ENCODE results near the gene PLPPR2. TPM values are rescaled to one million over a fixed set of nuclear protein-coding genes. Genes with fewer than 3 reads are reported as not detected.
"Not testable (repeated sequence)": the region's sequence is repeated elsewhere in the genome, so short reads cannot be mapped to it uniquely, and the experiment has no call there.

Gene PLPPR2
- total RNA-seq, 1 donor from 2014 or later: 17.7 TPM

DNA sequence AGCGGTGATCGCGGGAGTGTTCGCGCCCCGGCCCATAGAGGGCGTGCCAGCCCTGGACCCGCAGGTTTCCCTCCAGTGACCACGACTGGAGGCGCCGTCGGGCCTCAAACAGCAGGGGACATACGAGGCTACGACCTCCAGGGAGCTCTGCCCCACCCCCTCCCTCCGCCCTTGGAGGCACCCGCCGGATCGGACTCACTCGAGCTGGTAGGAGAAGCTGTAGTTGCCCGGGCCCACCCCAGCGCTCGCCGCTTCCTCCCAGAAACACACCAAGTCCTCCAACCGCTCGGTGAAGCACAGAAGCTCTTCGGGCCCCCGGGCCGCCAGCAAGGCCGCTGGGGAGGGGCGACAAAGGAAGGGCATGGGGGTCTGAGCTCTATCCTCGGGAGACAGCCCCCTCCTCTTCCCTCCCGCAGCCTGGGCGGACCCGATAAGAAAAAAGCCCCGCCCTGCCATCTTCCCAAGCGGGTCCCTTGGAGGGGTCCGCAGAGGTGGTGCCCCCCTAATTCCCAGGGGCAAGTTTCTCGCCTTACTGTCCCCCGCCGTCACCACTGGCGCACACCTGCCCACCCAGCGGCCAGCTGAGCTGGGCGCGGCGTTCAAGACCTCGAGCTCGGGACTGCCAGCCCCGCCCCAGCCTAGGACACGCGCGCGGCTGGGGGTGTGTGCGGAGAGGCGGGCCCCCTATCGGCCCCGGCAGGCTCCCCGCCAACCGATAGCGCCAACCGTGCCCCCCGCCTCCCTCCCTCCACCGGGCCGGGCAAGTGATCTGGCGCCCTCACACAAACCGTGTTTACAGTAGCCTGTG lies 27.9 kb downstream of the PLPPR2 start:
- DNase-seq (ENCODE audit: missing footprints) (peak; percentile 89), ATAC-seq (no peak)
- intact Hi-C loops (cut with DNase I): loop anchor here (5.0 kb wide), 2 partner anchors 91 to 99 kb away; partner anchors contain the start of gene ELAVL3

DNA sequence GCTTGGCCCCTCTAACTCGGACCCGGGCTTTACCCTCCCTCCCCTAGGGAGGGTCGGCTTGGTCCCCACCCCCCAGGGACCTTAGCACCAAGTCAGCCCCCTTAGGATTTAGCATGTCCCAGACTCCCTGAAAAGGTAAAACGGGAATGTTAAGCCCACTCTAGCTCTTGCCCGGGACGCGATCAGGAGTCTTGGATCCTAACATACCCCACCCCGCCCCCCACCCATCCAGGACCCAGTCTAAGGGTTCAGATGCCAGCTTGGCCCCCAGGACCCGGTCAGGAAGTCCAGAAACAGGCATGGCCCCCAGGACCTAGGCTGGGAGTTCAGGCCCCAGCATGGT lies 28.4 kb downstream of the PLPPR2 start:
- DNase-seq (ENCODE audit: missing footprints): no peak
- no peak for ATAC-seq
- intact Hi-C loops (cut with DNase I): loop anchor here (5.0 kb wide), 2 partner anchors 91 to 99 kb away; partner anchors contain the start of gene ELAVL3

DNA sequence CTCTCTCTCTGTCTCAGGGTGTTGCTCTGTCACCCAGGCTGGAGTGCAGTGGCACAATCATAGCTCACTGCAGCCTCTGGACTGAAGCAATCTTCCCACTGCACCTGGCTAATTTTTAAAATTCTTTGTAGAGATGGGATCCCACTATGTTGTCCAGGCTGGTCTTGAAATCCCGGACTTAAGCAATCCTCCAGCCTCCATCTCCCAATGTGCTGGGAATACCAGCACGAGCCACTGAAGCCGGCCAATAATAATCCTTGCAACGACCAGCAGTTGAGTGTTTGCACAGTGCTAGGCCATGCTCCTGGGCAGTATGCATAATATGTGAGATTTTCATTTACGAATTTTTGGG lies 29.5 kb downstream of the PLPPR2 start:
- no peak for DNase-seq (ENCODE audit: missing footprints)
- ATAC-seq: no peak
- intact Hi-C loops (cut with DNase I): loop anchor here (5.0 kb wide), 2 partner anchors 92 to 98 kb away; partner anchors contain the start of gene ELAVL3

DNA sequence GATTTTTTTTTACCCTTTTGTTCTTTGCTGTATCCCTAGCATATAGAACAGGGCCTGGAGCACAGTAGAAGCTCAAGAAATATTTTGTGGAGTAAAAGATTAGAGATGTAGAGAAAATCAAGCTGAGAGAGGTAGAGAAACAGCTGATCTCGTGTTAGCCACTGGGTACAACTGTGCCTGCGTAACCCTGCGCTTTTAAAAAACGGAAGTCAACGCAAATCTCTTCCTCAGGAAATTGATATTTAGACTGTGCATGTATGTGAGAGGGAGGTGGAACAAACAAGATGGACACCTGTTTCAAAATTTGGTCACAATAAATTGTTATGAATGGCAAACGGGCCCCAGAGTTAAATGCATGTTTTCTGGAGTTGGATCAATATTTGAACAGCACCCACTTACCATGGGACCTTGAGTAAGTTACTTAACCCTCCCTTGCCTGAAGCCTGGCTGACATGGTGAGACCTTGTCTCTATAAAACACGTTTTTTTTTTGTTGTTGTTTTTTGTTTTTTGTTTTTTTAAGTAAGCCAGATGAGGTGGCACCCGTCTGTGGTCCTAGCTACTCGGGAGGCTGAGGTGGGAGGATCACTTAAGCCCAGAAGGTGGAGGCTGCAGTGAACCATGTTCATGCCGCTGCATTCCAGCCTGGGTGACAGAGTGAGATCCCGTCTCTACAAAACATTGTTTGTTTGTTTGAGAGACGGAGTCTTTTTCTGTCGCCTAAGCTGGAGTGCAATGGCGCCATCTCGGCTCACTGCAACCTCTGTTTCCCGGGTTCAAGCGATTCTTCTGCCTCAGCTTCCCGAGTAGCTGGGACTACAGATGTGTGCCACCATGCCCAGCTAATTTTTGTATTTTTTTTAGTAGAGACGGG lies 32.2 kb downstream of the PLPPR2 start:
- DNase-seq (ENCODE audit: missing footprints) (no peak), ATAC-seq (no peak)
- intact Hi-C loops (cut with DNase I): no loop called here

DNA sequence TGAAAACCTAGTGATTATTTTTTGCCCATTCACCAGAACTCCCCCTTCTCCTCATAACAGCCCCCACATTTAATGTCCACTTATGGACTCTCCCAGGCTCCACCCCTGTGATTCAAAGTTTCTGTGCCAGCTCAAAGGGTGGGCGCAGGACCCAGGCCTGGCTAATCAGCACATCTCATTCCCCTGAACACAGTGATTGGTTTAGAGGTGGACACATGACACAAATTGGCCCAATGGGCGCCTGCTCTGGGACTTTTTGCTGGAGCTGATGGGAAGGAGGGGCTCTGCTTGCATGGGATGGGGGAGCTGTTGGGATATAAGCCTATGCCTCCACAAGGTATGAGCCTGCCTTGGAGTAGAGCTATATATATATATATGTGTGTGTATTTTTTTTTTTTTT lies 35.1 kb downstream of the PLPPR2 start:
- ATAC-seq (no peak), DNase-seq (ENCODE audit: missing footprints) (no peak)
- intact Hi-C loops (cut with DNase I): no loop called here

DNA sequence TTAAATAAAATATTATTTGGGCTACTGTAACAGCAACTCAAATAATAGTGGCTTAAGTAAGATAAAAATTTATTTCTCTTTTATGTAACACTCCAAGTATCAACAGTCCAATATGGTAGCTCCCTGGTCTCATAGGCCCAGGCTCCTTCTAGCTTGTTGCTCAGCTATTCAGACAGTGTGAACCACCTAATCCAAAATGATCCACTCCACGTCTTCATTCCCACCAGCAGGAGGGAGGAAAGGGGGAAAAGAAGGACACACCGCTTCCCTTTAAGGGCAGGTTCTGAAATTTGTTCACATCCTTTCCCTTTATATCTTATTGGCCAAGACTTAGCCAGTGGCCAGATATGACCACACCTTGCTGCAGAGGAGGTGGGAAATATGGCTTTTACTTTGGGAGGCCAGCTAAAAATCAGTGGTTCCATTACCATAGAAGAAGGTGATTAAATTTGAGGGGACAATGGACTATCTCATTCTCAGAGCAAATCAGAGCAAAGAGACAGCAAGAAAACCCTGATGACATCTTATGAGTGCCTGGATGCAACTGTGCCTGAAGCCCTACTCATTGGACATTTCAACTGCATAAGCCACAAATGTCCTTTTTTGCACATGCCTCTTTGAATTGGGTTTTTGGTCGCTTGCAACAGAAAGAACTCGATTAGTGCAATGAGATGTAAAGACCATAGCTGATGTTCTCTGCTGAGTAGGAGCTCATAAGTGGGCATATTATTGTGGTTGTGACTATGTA lies 35.9 kb downstream of the PLPPR2 start:
- intact Hi-C loops (cut with DNase I): no loop called here
- ATAC-seq: no peak
- DNase-seq (ENCODE audit: missing footprints): no peak

DNA sequence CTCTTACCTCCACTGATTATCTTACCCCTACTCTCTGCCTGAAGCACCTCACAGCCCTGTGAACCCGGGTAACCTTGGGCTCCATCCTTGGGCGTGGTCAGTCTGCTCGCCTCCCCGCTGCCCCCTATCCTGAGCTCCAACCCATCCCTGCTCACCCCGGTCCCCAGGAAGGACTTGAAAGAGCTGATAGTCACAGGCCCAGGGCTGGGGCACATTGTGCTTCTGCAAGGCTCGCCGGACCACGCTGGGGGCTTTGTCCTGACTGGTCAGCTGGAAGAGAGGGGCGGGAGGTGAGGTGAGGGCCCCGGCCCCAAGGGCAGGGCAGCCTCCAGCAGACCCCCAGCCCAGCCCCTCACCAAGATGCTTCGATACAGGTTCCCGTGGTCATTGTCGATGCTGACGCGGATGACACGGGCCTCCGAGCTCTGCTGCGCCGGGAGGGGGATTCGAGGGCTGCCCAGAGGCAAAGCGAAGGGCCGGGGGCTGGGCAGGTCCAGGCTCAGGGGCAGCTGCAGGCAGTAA lies 41.9 kb downstream of the PLPPR2 start:
- DNase-seq (ENCODE audit: missing footprints) (no peak), ATAC-seq (no peak)
- intact Hi-C loops (cut with DNase I): no loop called here

DNA sequence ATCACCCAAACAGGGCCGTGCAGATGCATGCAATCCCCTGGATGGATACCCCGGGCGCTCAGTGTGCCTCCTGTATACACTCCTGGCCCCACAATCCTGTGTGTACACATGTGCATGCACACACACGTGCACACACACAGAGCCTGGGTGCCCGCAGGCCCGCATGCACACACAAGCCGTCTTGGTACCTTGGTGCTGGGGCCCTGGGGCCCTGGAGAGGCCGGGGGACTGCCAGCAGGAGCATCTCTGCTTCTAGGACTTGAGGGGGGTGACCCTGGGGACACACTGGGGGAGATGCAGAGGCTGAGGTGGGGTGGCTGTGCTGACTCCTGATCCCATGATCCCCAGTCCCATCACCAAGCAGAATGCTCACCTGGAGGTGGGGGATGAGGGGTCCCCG lies 44.4 kb downstream of the PLPPR2 start:
- DNase-seq (ENCODE audit: missing footprints): no peak
- ATAC-seq: no peak
- intact Hi-C loops (cut with DNase I): no loop called here

DNA sequence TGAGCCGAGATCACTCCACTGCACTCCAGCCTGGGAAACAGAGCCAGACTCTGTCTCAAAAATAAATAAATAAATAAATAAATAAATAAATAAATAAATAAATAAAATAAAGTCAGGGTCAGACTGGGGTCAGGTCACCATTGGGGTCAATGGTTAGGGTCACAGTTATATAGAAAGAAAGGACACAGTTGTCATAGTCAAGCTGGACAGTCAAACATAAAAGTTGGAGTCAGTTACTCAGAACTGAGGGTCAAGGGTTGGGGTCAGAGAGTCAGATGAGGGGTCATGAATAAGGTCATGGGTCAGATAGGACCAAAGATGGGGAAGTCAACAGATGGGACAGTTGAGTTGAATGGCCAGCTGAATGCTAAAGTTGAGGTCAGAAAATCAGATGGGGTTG lies 45.6 kb downstream of the PLPPR2 start:
- intact Hi-C loops (cut with DNase I): no loop called here
- DNase-seq (ENCODE audit: missing footprints): no peak
- no peak for ATAC-seq

DNA sequence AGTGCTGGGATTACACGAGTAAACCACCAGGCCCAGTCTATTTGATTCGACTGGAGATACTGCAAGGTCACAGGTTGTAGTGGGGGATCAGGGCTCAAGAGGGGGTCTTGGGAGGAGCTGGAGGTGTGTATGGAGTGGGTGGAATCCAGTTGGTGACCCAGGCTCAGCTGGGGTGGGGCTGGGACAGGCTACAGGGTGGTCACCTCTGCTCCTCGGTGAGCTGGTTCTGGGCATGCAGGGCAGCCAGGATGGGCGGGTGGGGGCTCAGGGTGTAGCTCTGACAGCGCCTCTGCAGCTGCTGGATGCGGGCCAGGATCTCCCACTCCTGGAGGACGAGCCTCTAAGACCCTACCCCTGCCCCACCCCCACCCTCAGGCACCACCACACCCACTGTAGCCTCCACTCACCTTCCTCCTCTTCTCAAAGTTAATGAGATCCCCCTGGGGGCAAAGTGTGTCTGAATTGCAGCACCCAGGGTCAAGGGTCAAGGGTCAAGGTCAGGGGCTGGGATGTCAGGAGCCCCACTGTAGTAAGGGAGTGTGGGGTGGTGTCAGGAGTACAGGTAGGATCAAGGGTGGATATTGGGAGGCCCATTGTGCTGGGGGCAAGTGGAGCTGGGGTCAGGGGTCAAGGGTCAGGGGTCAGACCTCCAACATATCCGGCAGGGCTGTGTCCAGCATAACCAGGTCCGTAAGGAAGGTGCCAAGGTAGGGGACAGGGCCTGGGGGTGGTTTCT lies 46.7 kb downstream of the PLPPR2 start:
- intact Hi-C loops (cut with DNase I): no loop called here
- ATAC-seq (no peak), DNase-seq (ENCODE audit: missing footprints) (no peak)

DNA sequence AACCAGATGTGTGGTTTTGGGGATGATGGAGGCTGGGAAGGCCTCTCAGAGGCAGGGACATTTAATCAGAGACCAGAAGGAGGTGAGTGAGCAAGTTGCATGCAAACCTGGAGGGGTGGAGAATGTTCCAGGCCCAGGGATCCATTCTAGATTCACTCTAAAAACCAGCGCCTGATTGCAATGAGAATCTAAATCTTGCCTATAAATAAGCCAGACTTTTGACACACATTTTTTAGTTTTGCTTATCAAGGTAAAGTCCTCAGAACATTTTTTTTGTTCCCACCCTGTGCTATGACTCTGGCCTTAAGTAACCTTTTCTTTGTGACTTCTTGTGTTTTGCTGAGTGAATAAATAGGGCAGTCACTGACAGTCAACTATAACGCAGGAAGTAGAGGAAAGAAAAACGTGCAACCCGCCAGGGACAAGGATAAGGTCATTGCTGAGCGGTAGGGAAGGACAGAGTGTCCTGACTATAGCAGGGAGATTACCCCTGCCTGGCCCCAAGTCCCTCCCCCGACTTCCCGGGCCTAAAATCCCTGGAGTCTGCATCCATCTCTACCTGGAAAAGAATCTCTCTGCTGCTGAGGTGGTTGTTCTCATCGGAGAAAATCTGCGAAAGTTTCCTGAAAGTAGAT lies 49.5 kb downstream of the PLPPR2 start:
- peak; percentile 54 for ATAC-seq
- intact Hi-C loops (cut with DNase I): no loop called here
- no peak for DNase-seq (ENCODE audit: missing footprints)

DNA sequence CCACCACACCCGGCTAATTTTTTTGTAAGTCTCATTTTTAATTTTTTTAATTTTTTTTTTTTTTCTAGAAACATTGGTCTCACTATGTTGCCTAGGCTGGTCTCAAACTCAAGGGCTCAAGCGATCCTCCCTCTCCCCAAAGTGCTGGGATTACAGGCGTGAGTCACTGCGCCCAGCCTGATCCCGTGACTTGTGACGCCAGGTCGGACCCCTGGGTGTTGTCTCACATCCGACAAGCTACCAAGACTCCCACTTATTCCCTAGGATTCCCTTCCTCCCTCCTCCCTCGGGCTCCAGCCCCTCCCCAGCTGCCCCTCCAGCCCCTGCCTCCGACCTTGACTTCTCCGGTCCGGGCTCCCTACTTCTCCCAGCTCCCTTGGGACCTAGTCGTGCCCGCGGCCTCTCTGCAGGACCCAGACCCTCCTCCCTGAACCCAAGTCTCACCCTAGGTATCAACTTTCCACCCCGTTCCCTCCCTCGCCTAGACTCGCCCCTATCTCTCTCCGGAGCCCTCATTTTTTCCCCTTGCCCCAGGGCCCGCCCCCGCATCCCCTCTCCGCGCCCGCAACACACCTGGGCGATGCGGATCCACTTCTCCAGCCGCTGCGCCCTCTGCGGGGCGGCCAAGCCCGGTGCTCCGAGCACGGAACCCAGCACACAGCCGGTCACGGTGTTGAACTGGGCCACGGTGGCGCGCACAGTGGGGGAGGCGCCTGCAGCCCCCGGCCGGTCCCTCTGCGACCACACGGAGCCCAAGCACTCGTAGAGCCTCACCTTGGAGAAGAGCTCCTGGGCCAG lies 50.8 kb downstream of the PLPPR2 start:
- no peak for DNase-seq (ENCODE audit: missing footprints)
- ATAC-seq: peak; percentile 70
- intact Hi-C loops (cut with DNase I): no loop called here

DNA sequence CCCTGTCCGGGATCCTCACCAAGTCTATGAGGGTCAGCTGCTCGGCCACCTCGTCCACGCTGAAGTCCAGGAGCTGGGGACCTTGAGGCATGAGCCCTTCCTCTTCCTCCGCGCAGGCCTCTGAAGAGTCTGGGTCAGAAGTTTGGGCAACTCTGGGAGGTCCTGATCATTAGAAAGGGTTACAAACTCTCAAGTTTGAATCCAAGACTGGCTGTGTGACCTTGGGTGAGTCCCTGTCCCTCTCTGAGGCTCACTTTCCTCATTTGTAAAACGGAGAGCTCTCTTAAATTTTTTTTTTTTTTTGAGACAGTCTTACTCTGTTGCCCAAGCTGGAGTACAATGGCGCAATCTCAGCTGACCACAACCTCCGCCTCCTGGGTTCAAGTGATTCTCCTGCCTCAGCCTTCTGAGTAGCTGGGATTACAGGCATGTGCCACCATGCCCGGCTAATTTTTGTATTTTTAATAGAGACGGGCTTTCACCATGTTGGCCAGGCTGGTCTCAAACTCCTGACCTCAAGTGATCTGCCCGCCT lies 51.5 kb downstream of the PLPPR2 start:
- peak; percentile 14 for ATAC-seq
- DNase-seq (ENCODE audit: missing footprints); intact Hi-C loops (cut with DNase I): not testable (repeated sequence)

DNA sequence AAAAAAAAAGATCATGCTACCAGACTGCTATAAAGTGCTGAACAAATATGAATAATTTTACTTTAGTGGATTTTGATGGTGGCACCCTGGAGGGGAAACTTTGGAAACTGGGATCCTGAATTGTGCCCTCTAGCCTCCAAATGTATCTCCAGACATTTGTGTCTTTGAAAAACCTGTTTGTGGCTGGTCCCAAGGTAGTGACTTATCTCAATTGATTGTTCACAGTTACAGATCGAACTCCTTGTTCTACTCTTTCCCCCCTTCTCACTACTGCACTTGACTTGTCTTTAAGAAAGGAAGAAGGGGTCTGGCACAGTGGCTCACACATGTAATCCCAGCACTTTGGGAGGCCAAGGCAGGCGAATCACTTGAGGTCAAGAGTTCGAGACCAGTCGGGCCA lies 53.4 kb downstream of the PLPPR2 start:
- intact Hi-C loops (cut with DNase I): no loop called here
- DNase-seq (ENCODE audit: missing footprints): no peak
- no peak for ATAC-seq

DNA sequence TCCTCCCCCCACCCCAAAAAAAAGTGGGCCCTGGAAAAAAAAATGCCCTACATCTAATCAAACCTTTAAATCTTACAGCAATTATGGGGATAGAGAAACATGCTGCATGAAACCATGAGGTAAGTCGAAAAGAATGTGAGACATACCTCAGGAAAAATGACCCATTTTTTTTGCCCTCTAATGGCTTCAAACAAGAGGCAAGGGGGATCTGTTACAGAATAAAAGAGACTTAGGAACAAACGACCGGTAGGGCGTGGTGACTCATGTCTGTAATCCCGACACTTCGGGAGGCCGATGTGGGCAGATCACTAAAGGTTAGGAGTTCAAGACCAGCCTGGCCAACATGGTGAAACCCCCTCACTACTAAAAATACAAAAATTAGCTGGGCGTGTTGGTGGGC lies 55.5 kb downstream of the PLPPR2 start:
- ATAC-seq: no peak
- no peak for DNase-seq (ENCODE audit: missing footprints)
- intact Hi-C loops (cut with DNase I): no loop called here

DNA sequence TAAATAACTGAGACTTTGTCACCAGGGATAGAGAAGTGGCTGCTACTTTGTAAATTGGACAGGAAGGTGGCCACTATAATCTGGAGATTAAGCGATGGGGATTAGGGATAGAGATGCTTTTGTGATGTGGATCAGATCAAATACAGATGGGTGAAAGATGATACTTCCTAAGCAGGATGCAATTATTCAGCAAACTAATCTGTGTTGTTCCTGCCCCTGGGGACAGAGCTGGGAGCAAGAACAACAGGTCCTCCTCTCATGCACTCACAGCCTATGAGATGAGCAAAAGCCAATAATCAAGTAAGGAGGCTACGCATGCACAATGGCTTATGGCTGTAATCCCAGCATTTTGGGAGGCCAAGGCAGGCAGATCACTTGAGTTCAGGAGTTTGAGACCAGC lies 59.3 kb downstream of the PLPPR2 start:
- intact Hi-C loops (cut with DNase I): no loop called here

More for the DNA sequence above, 59.3 kb downstream of the PLPPR2 start:
- ATAC-seq (no peak), DNase-seq (ENCODE audit: missing footprints) (no peak)

All from Right ventricle myocardium inferior (tissue), 1 donor.